GM06990 (cell line): Measurements from ENCODE around the gene GJB2.

ENCODE experiments used
- DNase-seq: peaks from one replicate; pipeline ENCODE4 v3.0.0-alpha.2; 2011; ENCODE audit not compliant: insufficient read length; ENCODE audit errors: extremely low read depth
- H3K27me3 ChIP-seq: replicated peaks from 2 replicates; pipeline ENCODE4 v1.6.0; 2011; ENCODE audit warnings: low read length; ENCODE audit not compliant: control insufficient read depth, insufficient read depth
- H3K36me3 ChIP-seq: 2 replicates; pipeline ENCODE4 v1.5.1; 2011; ENCODE audit warnings: low read length; ENCODE audit not compliant: control insufficient read depth, insufficient read depth
- H3K4me3 ChIP-seq: replicated peaks from 2 replicates; pipeline ENCODE4 v1.5.1; 2011; ENCODE audit warnings: low read depth, mild to moderate bottlenecking, control low read depth, low read length
- CTCF ChIP-seq: IDR thresholded peaks from 2 replicates; pipeline ENCODE4 v1.5.1; 2011; ENCODE audit warnings: low read length, control low read depth, mild to moderate bottlenecking, inconsistent platforms; ENCODE audit not compliant: insufficient read depth, poor library complexity, severe bottlenecking

GJB2 gene

GRCh38 chr13:20198781-20199180 lies 6.0 kb upstream of the GJB2 start:
- Histone ChIP-seq H3K4me3 (no peak overlapping the region), H3K36me3 (no peaks in the 10 kb centered on the region), H3K27me3 (no peaks in the 10 kb centered on the region)
- no peak for DNase-seq
- TF ChIP-seq CTCF, result no peak

GRCh38 chr13:20197361-20197834 lies 4.7 kb upstream of the GJB2 start:
- Histone ChIP-seq H3K27me3 (no peaks in the 10 kb centered on the region), H3K4me3 (no peak overlapping the region), H3K36me3 (no peaks in the 10 kb centered on the region)
- peak; percentile 83 for TF ChIP-seq CTCF
- DNase-seq, result no peak

GRCh38 chr13:20195801-20196200 lies 3.1 kb upstream of the GJB2 start:
- Histone ChIP-seq H3K36me3 (no peaks in the 10 kb centered on the region), H3K4me3 (no peak overlapping the region), H3K27me3 (no peaks in the 10 kb centered on the region)
- no peak for DNase-seq
- TF ChIP-seq CTCF, result no peak

- H3K27me3 ChIP-seq, result no peaks in the 10 kb centered on the region
- H3K36me3 ChIP-seq, result no peaks in the 10 kb centered on the region
- DNase-seq, result no peak
- no peak for TF ChIP-seq CTCF
- peak overlapping the region; percentile 60 for H3K4me3 ChIP-seq
Measured at GRCh38 chr13:20193907-20194631, 1.3 kb upstream of the GJB2 start.

- no peaks in the 10 kb centered on the region for H3K27me3 ChIP-seq
- DNase-seq, result no peak
- peak overlapping the region; percentile 60 for H3K4me3 ChIP-seq
- TF ChIP-seq CTCF, result no peak
- H3K36me3 ChIP-seq, result no peaks in the 10 kb centered on the region
Measured at GRCh38 chr13:20193162-20193906, 596 bp upstream of the GJB2 start.
